ENCODE results near the gene PLGRKT. TPM values are rescaled to one million over a fixed set of nuclear protein-coding genes. Genes with fewer than 3 reads are reported as not detected.

Gene PLGRKT
- total and polyA plus RNA-seq, 11 donors: 20.8 to 37.2 (median 31.0) TPM

GRCh38 chr9:5430912-5431311 is 6.8 kb downstream of the PLGRKT start:
- intact Hi-C loops (cut with DNase I): loop anchor here in 4 of 10 donors (10.0 kb wide), 4 partner anchors 446 to 766 kb away; partner anchors contain the start of genes AK3 (in 1 of the 4), JAK2 (in 1 of the 4), PLPP6 (in 1 of the 4) and SPATA6L (in 1 of the 4)
- H3K4me3 ChIP-seq: no peak overlapping the region
- WGBS, 4 donors: 57 to 77% (median 74%) methylated on average over 2 to 3 of the region's 3 CpGs
- no peak for TF ChIP-seq CTCF (IDR thresholded peaks at IDR 0.05)
- TF ChIP-seq POLR2A (IDR thresholded peaks at IDR 0.05): no peak
- ATAC-seq (no peak), DNase-seq (no peak)
- H3K27me3 ChIP-seq: no peaks in the 10 kb centered on the region
- peaks cover 0 to 44% (median 23%) of the 10 kb centered on the region in 9 donors for H3K36me3 ChIP-seq
- H3K9me3 ChIP-seq: no peaks in the 10 kb centered on the region
- H3K27ac ChIP-seq: no peak overlapping the region
- H3K4me1 ChIP-seq: peaks cover 0 to 5% (median 0%) of the 10 kb centered on the region in 12 donors

- DNase-seq (no peak), ATAC-seq (no peak)
- Histone ChIP-seq H3K27me3 (no peaks in the 10 kb centered on the region), H3K4me3 (no peak overlapping the region), H3K36me3 (peaks cover 0 to 36% (median 14%) of the 10 kb centered on the region in 9 donors), H3K27ac (no peak overlapping the region), H3K9me3 (no peaks in the 10 kb centered on the region), H3K4me1 (no peaks in the 10 kb centered on the region)
- intact Hi-C loops (cut with DNase I): loop anchor here in 6 of 10 donors (5.0 to 10.0 kb wide), 5 partner anchors 238 to 765 kb away; partner anchors contain the start of genes AK3 (in 1 of the 6), JAK2 (in 1 of the 6), PLPP6 (in 1 of the 6) and SPATA6L (in 1 of the 6)
- 95 to 97% (median 95%) methylated on average over 10 of the region's 10 CpGs for WGBS, 4 donors
- TF ChIP-seq CTCF (IDR thresholded peaks at IDR 0.05) (no peak), POLR2A (IDR thresholded peaks at IDR 0.05) (no peak)
These were observed 7.7 kb downstream of the PLGRKT start for GRCh38 chr9:5429873-5430564.

GRCh38 chr9:5428794-5429528 is 8.8 kb downstream of the PLGRKT start:
- H3K4me1 ChIP-seq: no peaks in the 10 kb centered on the region
- H3K9me3 ChIP-seq: no peaks in the 10 kb centered on the region
- H3K27ac ChIP-seq: no peak overlapping the region
- H3K4me3 ChIP-seq: no peak overlapping the region
- WGBS, 4 donors: 91 to 97% (median 94%) methylated on average over 2 of the region's 2 CpGs
- intact Hi-C loops (cut with DNase I): loop anchor here in 2 of 10 donors (5.0 to 10.0 kb wide), 2 partner anchors 237 to 664 kb away; no protein-coding TSS in a partner anchor
- no peaks in the 10 kb centered on the region for H3K27me3 ChIP-seq
- ATAC-seq (no peak), DNase-seq (no peak)
- TF ChIP-seq CTCF (IDR thresholded peaks at IDR 0.05): peak in 1 of 12 donors; percentile 6
- no peak for TF ChIP-seq POLR2A (IDR thresholded peaks at IDR 0.05)
- peaks cover 0 to 33% (median 14%) of the 10 kb centered on the region in 9 donors for H3K36me3 ChIP-seq

GRCh38 chr9:5428172-5428571 is 9.6 kb downstream of the PLGRKT start:
- Histone ChIP-seq H3K4me3 (no peak overlapping the region), H3K27ac (no peak overlapping the region), H3K4me1 (no peaks in the 10 kb centered on the region), H3K36me3 (peaks cover 0 to 33% (median 14%) of the 10 kb centered on the region in 9 donors), H3K9me3 (no peaks in the 10 kb centered on the region), H3K27me3 (no peaks in the 10 kb centered on the region)
- WGBS, 4 donors: 78 to 85% (median 82%) methylated on average over 3 of the region's 3 CpGs
- ATAC-seq (no peak), DNase-seq (no peak)
- no peak for TF ChIP-seq POLR2A (IDR thresholded peaks at IDR 0.05)
- no peak for TF ChIP-seq CTCF (IDR thresholded peaks at IDR 0.05)
- intact Hi-C loops (cut with DNase I): loop anchor here in 2 of 10 donors (5.0 to 10.0 kb wide), 2 partner anchors 236 to 663 kb away; no protein-coding TSS in a partner anchor
